Natural killer cell (primary cell): ENCODE measurements around the gene USP48. TPM values are rescaled to one million over a fixed set of nuclear protein-coding genes. Genes with fewer than 3 reads are reported as not detected.

Experiments
- ATAC-seq, 3 donors: fragments of 150-1000 bp in 2 of 3; fragments of 200-7000 bp in 1 of 3; cut with Tn5 transposase; 1 replicate in 1 of 3; 2 replicates in 2 of 3; pipeline ENCODE4 v1.10.0; 2021; ENCODE audit warnings: mild to moderate bottlenecking in 2 of 3, moderate library complexity in 2 of 3
- DNase-seq, 2 donors: peaks; one replicate each; pipeline versions ENCODE4 v3.0.0 to v3.0.0-alpha.2; 2013 to 2021; ENCODE audit warnings: mixed read lengths in 1 of 2
- H3K27ac ChIP-seq: one replicate; pipeline ENCODE4 v1.5.1; 2013; ENCODE audit warnings: mild to moderate bottlenecking, low read length
- H3K27me3 ChIP-seq: one replicate; pipeline ENCODE4 v1.6.1; 2013; ENCODE audit warnings: low read length; ENCODE audit not compliant: control insufficient read depth, insufficient read depth
- H3K36me3 ChIP-seq: one replicate; pipeline ENCODE4 v1.6.1; 2013; ENCODE audit warnings: low read length; ENCODE audit not compliant: control insufficient read depth, insufficient read depth
- H3K4me1 ChIP-seq: one replicate; pipeline ENCODE4 v1.6.1; 2013; ENCODE audit warnings: low read length; ENCODE audit not compliant: control insufficient read depth, insufficient read depth
- H3K4me3 ChIP-seq: one replicate; pipeline ENCODE4 v1.5.1; 2013; ENCODE audit warnings: low read length
- H3K9me3 ChIP-seq: one replicate; pipeline ENCODE4 v1.6.1; 2013; ENCODE audit warnings: low read length; ENCODE audit not compliant: control insufficient read depth, insufficient read depth
- H3K27ac Mint-ChIP-seq, 2 donors: one replicate each; pipeline ENCODE4 v1.8.0; 2022; ENCODE audit warnings: mild to moderate bottlenecking in 2 of 2, mixed read lengths in 2 of 2, moderate library complexity in 1 of 2
- H3K27me3 Mint-ChIP-seq, 2 donors: one replicate each; pipeline ENCODE4 v1.8.0; 2022; ENCODE audit warnings: low read depth in 2 of 2, mixed read lengths in 2 of 2
- H3K36me3 Mint-ChIP-seq: one replicate; pipeline ENCODE4 v1.8.0; 2022; ENCODE audit warnings: mixed read lengths
- H3K4me1 Mint-ChIP-seq, 2 donors: one replicate each; pipeline ENCODE4 v1.8.0; 2022; ENCODE audit warnings: mixed read lengths in 2 of 2
- H3K4me3 Mint-ChIP-seq: one replicate; pipeline ENCODE4 v1.8.0; 2022; ENCODE audit warnings: mild to moderate bottlenecking, moderate library complexity, mixed read lengths
- H3K9me3 Mint-ChIP-seq, 2 donors: one replicate each; pipeline ENCODE4 v1.8.0; 2022; ENCODE audit warnings: mixed read lengths in 2 of 2
- WGBS: methylation state at CpG from one replicate; pipeline ENCODE4 v1.1.7; 2013; ENCODE audit warnings: missing lambda C conversion rate; ENCODE audit not compliant: insufficient coverage; 5-methylcytosine and 5-hydroxymethylcytosine counted together
- intact Hi-C: fragments of 100-400 bp; cut with micrococcal nuclease; formaldehyde crosslinking; loops from one replicate; pipeline ENCODE4 v1.14.2; 2022
- total RNA-seq, 4 donors: library from RNA; stranded (reverse); fragments of 120-200 nt in 1 of 4; gene quantifications; one replicate each; pipeline versions ENCODE4 v1.2.3 to v1.2.4, GENCODE V29; 2013 to 2022
- TF ChIP-seq, protein P1 (sequence below): fragments of 200-600 bp; IDR thresholded peaks from one replicate; pipeline ENCODE4 v1.8.0; 2022; ENCODE audit warnings: antibody characterized with exemption

USP48 gene
- total RNA-seq, 3 donors from 2014 or later (not counting 1 experiment from before 2014, with no cell fraction given), result 71.4 to 127 (median 90.5) TPM

- Mint-ChIP-seq H3K9me3 (no peaks in the 10 kb centered on the region), H3K36me3 (peaks cover 14% of the 10 kb centered on the region), H3K27me3 (no peaks in the 10 kb centered on the region), H3K4me3 (no peak overlapping the region), H3K27ac (peak overlapping the region; percentile 3 to 8), H3K4me1 (peaks cover 5 to 11% of the 10 kb centered on the region in 2 donors)
- H3K4me3 ChIP-seq, result no peak overlapping the region
- intact Hi-C loops, result no loop called here
- DNase-seq, result no peak
- WGBS, result 74% methylated on average over 6 of the region's 7 CpGs
- H3K4me1 ChIP-seq, result no peaks in the 10 kb centered on the region
- H3K27me3 ChIP-seq, result no peaks in the 10 kb centered on the region
- no peak overlapping the region for H3K27ac ChIP-seq
- TF ChIP-seq, protein P1, sequence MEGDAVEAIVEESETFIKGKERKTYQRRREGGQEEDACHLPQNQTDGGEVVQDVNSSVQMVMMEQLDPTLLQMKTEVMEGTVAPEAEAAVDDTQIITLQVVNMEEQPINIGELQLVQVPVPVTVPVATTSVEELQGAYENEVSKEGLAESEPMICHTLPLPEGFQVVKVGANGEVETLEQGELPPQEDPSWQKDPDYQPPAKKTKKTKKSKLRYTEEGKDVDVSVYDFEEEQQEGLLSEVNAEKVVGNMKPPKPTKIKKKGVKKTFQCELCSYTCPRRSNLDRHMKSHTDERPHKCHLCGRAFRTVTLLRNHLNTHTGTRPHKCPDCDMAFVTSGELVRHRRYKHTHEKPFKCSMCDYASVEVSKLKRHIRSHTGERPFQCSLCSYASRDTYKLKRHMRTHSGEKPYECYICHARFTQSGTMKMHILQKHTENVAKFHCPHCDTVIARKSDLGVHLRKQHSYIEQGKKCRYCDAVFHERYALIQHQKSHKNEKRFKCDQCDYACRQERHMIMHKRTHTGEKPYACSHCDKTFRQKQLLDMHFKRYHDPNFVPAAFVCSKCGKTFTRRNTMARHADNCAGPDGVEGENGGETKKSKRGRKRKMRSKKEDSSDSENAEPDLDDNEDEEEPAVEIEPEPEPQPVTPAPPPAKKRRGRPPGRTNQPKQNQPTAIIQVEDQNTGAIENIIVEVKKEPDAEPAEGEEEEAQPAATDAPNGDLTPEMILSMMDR, result no peak
- ATAC-seq, result no peak
- H3K36me3 ChIP-seq, result peaks cover 53% of the 10 kb centered on the region
- no peaks in the 10 kb centered on the region for H3K9me3 ChIP-seq
Measured at GRCh38 chr1:21721295-21721985, 61.5 kb downstream of the USP48 start.

GRCh38 chr1:21716169-21716568 is 66.8 kb downstream of the USP48 start:
- no peaks in the 10 kb centered on the region for H3K4me1 ChIP-seq
- H3K4me3 ChIP-seq, result no peak overlapping the region
- TF ChIP-seq, protein P1, result no peak
- Mint-ChIP-seq H3K9me3 (no peaks in the 10 kb centered on the region), H3K27ac (peak overlapping the region in 1 of 2 donors; percentile 6), H3K4me1 (peaks cover 0 to 5% of the 10 kb centered on the region in 2 donors), H3K4me3 (no peak overlapping the region), H3K36me3 (peaks cover 22% of the 10 kb centered on the region), H3K27me3 (no peaks in the 10 kb centered on the region)
- no peaks in the 10 kb centered on the region for H3K9me3 ChIP-seq
- no peak overlapping the region for H3K27ac ChIP-seq
- no peaks in the 10 kb centered on the region for H3K27me3 ChIP-seq
- H3K36me3 ChIP-seq, result peaks cover 71% of the 10 kb centered on the region
- intact Hi-C loops, result no loop called here
- ATAC-seq (no peak), DNase-seq (no peak)
- 80% methylated on average over 2 of the region's 2 CpGs for WGBS

DNA sequence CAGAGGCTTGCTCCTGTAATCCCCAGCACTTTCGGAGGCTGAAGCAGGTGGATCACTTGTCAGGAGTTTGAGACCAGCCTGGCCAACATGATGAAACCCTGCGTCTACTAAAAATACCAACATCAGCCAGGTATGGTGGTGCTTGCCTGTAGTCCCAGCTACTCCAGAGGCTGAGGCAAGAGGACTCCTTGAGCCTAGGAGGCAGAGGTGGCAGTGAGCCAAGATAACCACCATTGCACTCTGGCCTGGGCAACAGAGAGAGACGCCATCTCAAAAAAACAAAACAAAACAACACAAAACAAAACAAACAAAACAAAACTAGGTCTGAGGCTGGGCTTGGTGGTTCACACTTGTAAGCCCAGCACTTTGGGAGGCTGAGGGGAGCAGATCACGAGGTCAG is 75.1 kb downstream of the USP48 start:
- Histone ChIP-seq H3K27ac (no peak overlapping the region), H3K4me1 (no peaks in the 10 kb centered on the region), H3K9me3 (no peaks in the 10 kb centered on the region), H3K4me3 (no peak overlapping the region), H3K27me3 (no peaks in the 10 kb centered on the region), H3K36me3 (peaks cover 54% of the 10 kb centered on the region)
- Mint-ChIP-seq H3K27me3 (no peaks in the 10 kb centered on the region), H3K4me1 (peaks cover 0 to 4% of the 10 kb centered on the region in 2 donors), H3K9me3 (no peaks in the 10 kb centered on the region), H3K4me3 (no peak overlapping the region), H3K36me3 (peaks cover 22% of the 10 kb centered on the region), H3K27ac (no peak overlapping the region)
- DNase-seq (no peak), ATAC-seq (no peak)
- intact Hi-C loops, result no loop called here
- TF ChIP-seq, protein P1, result no peak
- WGBS, result 100% methylated on average over 4 of the region's 4 CpGs
